ENCODE data around the gene CMTM1.
A peak's percentile ranks its signal among the peaks of the same experiment; 100 is the strongest.

Gene CMTM1

DNA sequence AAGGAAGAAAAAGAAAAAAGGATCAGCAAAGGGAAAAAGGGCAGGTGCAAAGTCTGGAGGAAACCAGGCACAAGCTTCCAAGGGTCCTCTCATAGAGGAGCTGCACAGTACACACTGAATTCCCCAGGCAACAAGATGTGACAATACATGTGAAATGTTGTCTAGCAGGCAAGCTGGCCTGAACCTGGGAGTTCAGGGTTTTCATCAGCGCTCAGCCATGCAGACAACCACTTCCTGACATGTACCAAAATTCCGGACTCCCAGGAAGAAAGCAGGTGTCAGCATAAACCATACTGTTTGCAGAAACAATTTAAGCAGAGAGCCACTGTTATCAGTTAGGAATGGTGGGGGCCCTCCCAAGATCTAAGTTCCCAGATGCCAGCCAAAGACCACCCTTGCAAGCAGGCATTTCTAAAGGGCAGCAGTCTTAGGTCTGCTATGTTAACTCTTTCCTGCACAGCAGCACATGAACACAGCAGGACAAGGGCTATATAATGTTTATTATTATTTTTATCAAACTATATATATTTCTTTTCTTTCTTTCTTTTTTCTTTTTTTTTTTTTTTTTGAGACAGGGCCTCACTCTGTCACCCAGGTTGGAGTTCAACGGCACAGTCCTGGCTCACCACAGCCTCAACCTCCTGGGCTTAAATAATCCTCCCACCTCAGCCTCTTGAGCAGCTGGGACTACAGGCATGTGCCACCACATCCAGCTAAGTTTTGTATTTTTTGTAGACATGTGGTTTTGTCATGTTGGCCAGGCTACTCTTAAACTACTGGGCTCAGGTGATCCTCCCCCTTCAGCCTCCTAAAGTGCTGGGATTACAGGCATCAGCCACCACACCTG, 26.4 kb upstream of the CMTM1 start:
- no peak for DNase-seq

- no peak for DNase-seq
Observed at GRCh38 chr16:66541388-66542355, 24.6 kb upstream of the CMTM1 start.

GRCh38 chr16:66542396-66542795, 23.8 kb upstream of the CMTM1 start:
- no peak for DNase-seq

GRCh38 chr16:66543541-66543940, 22.7 kb upstream of the CMTM1 start:
- DNase-seq, result no peak

- DNase-seq, result no peak
Observed at GRCh38 chr16:66544016-66544757, 22.1 kb upstream of the CMTM1 start.

DNA sequence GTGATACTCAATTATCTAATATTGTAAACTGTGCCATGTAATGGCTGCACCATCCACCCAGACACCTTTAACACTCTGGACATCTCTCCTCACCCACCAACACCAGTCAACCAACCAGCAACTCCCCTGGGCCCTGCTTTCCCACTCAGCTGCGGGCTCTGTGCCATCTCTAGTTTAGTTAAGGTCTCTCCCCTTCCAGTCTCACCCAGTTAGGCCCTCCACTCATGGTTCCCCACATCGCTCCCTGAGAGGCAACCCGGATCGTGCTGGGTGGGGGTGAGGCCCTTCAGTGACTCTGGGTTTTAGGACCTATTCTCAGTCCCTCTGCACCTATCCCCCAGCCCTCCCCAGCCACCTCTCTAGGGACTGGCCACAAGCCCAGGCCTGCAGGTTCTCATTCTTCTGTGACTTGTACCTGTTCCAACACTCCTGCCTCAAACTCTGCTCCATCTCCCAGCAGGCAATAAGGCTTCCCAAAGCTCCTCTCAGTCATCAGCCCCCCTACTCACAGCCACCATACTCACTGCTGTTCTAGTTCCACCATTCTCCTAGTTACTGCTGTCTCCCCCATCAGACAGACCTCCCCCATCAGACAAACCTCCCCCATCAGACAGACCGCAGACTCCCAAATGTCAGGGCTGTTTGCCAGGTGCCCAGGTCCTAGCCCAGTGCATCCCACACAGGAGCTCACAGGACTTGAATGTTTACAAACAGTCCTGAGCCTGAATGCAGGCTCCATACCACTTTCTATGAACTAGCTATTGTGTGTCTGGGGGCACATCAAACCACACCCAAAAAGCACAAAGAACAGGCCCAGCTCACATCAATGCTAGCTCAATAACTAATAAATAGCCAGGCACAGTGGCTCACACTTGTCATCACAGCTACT, 18.9 kb upstream of the CMTM1 start:
- DNase-seq, result no peak

GRCh38 chr16:66548068-66548467, 18.2 kb upstream of the CMTM1 start:
- no peak for DNase-seq

- DNase-seq, result no peak
Observed at GRCh38 chr16:66548868-66549267, 17.4 kb upstream of the CMTM1 start.

DNA sequence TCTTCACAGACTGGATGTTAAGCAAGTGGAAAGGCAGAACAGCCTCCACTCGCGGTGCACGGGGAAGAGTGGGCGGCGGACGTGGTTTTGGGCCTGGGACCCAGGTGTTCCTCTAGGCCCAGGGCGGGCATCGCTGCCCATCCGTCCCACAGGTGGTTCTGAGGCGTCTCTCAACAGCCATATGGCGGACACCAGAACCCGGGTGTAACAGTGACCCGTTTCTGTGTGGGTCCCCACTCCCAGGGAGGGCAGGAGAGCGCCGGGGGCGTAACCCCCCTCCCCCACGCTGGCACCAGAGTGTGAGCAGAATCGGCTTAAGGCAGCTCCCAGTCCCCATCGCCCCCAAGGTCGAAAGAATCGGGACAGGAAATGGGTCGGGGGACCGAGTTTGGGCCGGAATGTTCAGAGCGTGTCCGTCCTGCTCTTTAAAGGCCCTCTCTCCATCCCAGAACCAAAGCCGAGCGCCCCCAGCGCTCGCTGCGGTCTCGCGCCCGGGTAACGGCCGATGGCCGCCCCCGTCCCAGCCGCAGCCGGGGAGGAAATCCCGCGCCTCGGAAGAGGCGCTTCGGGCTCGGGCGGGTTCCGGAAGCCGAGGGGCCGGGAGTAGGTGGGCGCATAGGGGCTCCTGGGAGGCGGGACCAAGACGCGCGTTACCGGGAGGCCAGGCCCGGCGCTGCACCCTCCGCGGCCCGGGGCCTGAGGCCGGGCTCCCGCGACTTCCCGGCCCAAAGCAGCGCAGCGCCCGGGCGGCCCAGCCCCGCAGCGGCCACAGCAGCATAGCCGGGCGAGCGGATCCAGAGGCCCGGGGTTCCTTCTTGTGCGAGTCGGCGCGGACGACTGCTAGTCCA, 16.7 kb upstream of the CMTM1 start, which contains the start of gene TK2:
Gene TK2, minus strand, starts transcription at position 839 of the 848 bp plus-strand sequence. Its CDS starts 61 bp downstream, at position 778.
- no peak for DNase-seq

GRCh38 chr16:66551348-66551759, 14.9 kb upstream of the CMTM1 start:
- peak; percentile 50 for DNase-seq

DNA sequence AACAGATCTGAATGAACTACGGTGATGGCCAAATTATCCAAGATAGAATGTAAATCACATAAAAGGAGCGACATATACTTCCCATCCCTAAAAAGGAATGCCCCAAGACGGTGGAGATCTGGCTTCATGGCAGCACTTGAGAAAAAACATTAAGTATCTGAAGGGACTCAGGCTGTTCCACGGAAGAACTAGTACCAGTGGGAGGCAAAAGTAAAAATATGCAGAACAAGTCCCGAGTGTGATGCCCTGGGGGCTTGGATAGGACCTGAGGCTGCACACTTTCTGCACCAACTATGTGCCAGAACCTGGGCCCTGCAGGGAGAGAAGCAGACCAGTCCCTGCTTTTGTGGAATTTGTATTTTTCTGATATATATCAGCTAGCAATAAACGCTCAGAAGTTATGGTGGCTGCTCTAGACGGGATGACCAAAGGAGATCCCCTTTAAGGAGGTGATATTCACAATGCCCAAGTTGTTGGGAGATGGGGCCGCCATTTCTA, 14.4 kb upstream of the CMTM1 start:
- no peak for DNase-seq

- peak; percentile 82 for DNase-seq
Observed at GRCh38 chr16:66552286-66553177, 13.7 kb upstream of the CMTM1 start, which contains the start of gene CKLF. Gene CKLF (plus strand): TSS chr16:66552576. CDS start chr16:66552716, 140 bp downstream.

- peak; percentile 16 for DNase-seq
Observed at GRCh38 chr16:66553223-66553622, 13.0 kb upstream of the CMTM1 start.

GRCh38 chr16:66554021-66554420, 12.2 kb upstream of the CMTM1 start:
- no peak for DNase-seq

DNA sequence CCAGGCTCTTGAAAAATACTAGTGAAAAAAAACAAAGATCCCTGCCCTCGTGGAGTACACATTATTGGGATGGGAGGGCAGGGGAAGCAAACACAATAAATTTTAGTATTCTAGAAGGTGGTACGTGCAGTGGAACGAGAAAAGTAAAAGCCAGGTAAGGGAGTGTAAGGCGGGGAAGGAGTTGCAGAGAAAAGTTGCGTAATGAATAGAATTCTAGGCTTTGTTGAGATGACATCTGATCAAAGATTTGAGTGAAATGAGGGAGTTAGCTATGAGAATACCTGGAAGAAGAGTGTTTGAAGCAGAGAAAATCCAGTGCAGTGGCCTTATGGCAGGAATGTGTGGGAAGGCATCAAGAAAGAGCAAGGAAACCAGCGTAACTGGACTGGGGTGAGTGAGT, 11.7 kb upstream of the CMTM1 start:
- no peak for DNase-seq

- no peak for DNase-seq
Observed at GRCh38 chr16:66560107-66560506, 6.1 kb upstream of the CMTM1 start.

DNA sequence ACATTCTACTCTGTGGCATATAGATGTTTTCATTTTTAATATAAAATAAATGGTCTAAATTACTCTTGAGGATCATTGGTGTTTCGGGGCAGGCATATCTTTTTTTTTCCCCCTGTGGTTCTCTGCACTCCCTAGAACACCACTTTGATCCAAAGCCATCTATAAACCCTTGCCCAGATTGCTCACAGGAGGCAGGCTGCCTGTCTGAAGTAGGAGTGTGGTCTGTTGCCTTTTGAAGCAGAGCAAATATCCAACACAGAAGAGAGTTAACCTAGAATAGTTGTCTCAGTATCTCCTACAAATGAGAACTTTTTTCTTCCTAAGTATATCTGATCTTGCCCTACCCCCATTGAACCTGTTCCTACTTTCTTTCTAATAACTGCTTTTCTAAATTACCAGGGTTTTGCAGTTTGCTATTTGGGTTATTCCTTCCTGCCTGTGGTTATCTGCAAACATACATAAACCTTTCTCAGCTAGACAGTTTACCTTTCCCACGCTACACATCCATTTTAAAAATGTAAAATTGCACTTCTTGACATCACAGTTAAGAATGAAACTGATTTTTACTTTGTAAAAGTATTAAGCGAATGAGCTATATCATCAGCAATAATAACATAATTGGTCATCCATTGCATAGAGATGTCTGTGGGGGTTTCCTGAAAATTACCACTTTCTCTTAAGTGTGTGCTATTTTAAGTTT, 4.7 kb upstream of the CMTM1 start:
- DNase-seq, result no peak

- DNase-seq, result no peak
Observed at GRCh38 chr16:66562409-66562808, 3.8 kb upstream of the CMTM1 start.

DNA sequence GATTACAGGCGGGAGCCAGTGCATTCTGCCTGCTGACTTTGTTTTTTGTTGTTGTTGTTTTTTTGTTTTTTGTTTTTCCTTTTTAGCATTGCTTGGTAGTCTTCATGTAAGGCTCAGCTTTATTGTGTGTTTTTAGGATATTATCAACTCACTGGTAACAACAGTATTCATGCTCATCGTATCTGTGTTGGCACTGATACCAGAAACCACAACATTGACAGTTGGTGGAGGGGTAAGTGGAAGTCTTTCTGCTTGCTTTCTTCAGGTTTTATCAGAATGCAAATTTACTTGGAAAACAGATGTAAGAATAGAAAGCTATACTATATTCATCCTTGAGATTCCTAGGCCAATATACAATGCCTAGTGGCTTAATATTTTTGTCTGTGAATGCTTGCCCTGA, 3.3 kb upstream of the CMTM1 start:
- DNase-seq, result no peak

All from DMS153 (cell line).